H9 (cell line): ENCODE data around the gene CLEC16A. TPM values are rescaled to one million over a fixed set of nuclear protein-coding genes. Genes with fewer than 3 reads are reported as not detected.

Experiments used
- DNase-seq: peaks from one replicate; pipeline ENCODE4 v3.0.0-alpha.2; 2017
- H2AFZ ChIP-seq: one replicate; pipeline ENCODE4 v1.6.1; 2013; ENCODE audit warnings: mild to moderate bottlenecking, low read length, control low read depth, moderate library complexity
- H2AK5ac ChIP-seq: 2 replicates; pipeline ENCODE4 v1.6.1; 2013; ENCODE audit warnings: low read length, control low read depth, mixed read lengths; ENCODE audit not compliant: insufficient read length
- H2BK120ac ChIP-seq: one replicate; pipeline ENCODE4 v1.6.1; 2013; ENCODE audit warnings: low read depth, mild to moderate bottlenecking, low read length, control low read depth, inconsistent platforms; ENCODE audit not compliant: poor library complexity, severe bottlenecking
- H2BK12ac ChIP-seq: 2 replicates; pipeline ENCODE4 v1.6.1; 2013; ENCODE audit warnings: low read length, control low read depth, mixed read lengths, low read depth; ENCODE audit not compliant: insufficient read length
- H2BK15ac ChIP-seq: 2 replicates; pipeline ENCODE4 v1.6.1; 2013; ENCODE audit warnings: low read depth, low read length, control low read depth
- H2BK20ac ChIP-seq: one replicate; pipeline ENCODE4 v1.6.1; 2013; ENCODE audit warnings: low read depth, mild to moderate bottlenecking, low read length, control low read depth, inconsistent platforms; ENCODE audit not compliant: poor library complexity, severe bottlenecking
- H2BK5ac ChIP-seq: 2 replicates; pipeline ENCODE4 v1.6.1; 2013; ENCODE audit warnings: low read length, control low read depth, mixed read lengths; ENCODE audit not compliant: insufficient read length
- H3K14ac ChIP-seq: 2 replicates; pipeline ENCODE4 v1.6.1; 2013; ENCODE audit warnings: low read length, control low read depth; ENCODE audit not compliant: insufficient read depth
- H3K18ac ChIP-seq: 2 replicates; pipeline ENCODE4 v1.6.1; 2013; ENCODE audit warnings: low read depth, mild to moderate bottlenecking, mixed read lengths, low read length, control low read depth; ENCODE audit not compliant: insufficient read length
- H3K23ac ChIP-seq: 2 replicates; pipeline ENCODE4 v1.6.1; 2013; ENCODE audit warnings: low read length, control low read depth, mixed read lengths, low read depth; ENCODE audit not compliant: insufficient read length
- H3K23me2 ChIP-seq: 2 replicates; pipeline ENCODE4 v1.6.1; 2013; ENCODE audit warnings: low read depth, mild to moderate bottlenecking, mixed read lengths, low read length, control low read depth; ENCODE audit not compliant: insufficient read length, poor library complexity, severe bottlenecking
- H3K27ac ChIP-seq: 2 replicates; pipeline ENCODE4 v1.5.1; 2013; ENCODE audit warnings: low read length, control low read depth, mixed read lengths, low read depth; ENCODE audit not compliant: insufficient read length
- H3K27me3 ChIP-seq: 2 replicates; pipeline ENCODE4 v1.6.1; 2013; ENCODE audit warnings: low read length, control low read depth, inconsistent platforms; ENCODE audit not compliant: insufficient read depth
- H3K4ac ChIP-seq: 2 replicates; pipeline ENCODE4 v1.6.1; 2013; ENCODE audit warnings: low read depth, mild to moderate bottlenecking, control low read depth, inconsistent platforms, low read length, moderate library complexity
- H3K4me1 ChIP-seq: 2 replicates; pipeline ENCODE4 v1.6.1; 2013; ENCODE audit warnings: low read length, control low read depth, inconsistent platforms; ENCODE audit not compliant: insufficient read depth
- H3K4me2 ChIP-seq: 2 replicates; pipeline ENCODE4 v1.6.1; 2013; ENCODE audit warnings: low read length, control low read depth, mixed read lengths; ENCODE audit not compliant: insufficient read length, insufficient read depth
- H3K56ac ChIP-seq: 2 replicates; pipeline ENCODE4 v1.6.1; 2013; ENCODE audit warnings: low read depth, mild to moderate bottlenecking, mixed read lengths, low read length, control low read depth; ENCODE audit not compliant: insufficient read length
- H3K79me1 ChIP-seq: 2 replicates; pipeline ENCODE4 v1.6.1; 2013; ENCODE audit warnings: low read depth, mild to moderate bottlenecking, moderate library complexity, low read length, control low read depth, inconsistent platforms; ENCODE audit not compliant: insufficient read depth, poor library complexity, severe bottlenecking
- H3K79me2 ChIP-seq: 2 replicates; pipeline ENCODE4 v1.6.1; 2013; ENCODE audit warnings: low read length, control low read depth, inconsistent platforms; ENCODE audit not compliant: insufficient read depth
- H3K9ac ChIP-seq: 2 replicates; pipeline ENCODE4 v1.6.1; 2013; ENCODE audit warnings: low read length, control low read depth, mixed read lengths; ENCODE audit not compliant: insufficient read length; ENCODE audit errors: extremely low read depth
- H3K9me3 ChIP-seq: one replicate; pipeline ENCODE4 v1.6.1; 2013; ENCODE audit warnings: low read depth, low read length, inconsistent platforms; ENCODE audit not compliant: control insufficient read depth
- H3T11ph ChIP-seq: one replicate; pipeline ENCODE4 v1.6.1; 2013; ENCODE audit warnings: mild to moderate bottlenecking, low read length, control low read depth, inconsistent platforms
- H4K20me1 ChIP-seq: one replicate; pipeline ENCODE4 v1.6.1; 2013; ENCODE audit not compliant: control insufficient read depth, insufficient read length, insufficient read depth
- H4K5ac ChIP-seq: 2 replicates; pipeline ENCODE4 v1.6.1; 2013; ENCODE audit warnings: low read depth, mild to moderate bottlenecking, mixed read lengths, low read length, control low read depth; ENCODE audit not compliant: insufficient read length
- H4K8ac ChIP-seq: replicated peaks from 2 replicates; pipeline ENCODE4 v1.6.1; 2013; ENCODE audit warnings: low read length, control low read depth, mixed read lengths, low read depth; ENCODE audit not compliant: insufficient read length
- H4K91ac ChIP-seq: 2 replicates; pipeline ENCODE4 v1.6.1; 2013; ENCODE audit warnings: low read depth, mild to moderate bottlenecking, moderate library complexity, mixed read lengths, low read length, control low read depth; ENCODE audit not compliant: insufficient read length
- H3K27ac Mint-ChIP-seq, 3 experiments: 2 replicates in 2 of 3; 3 replicates in 1 of 3; pipeline ENCODE4 v1.8.0; 2020 to 2021; ENCODE audit warnings: mixed read lengths in 3 of 3, mild to moderate bottlenecking in 1 of 3, moderate library complexity in 1 of 3
- H3K27me3 Mint-ChIP-seq: 2 replicates; pipeline ENCODE4 v1.8.0; 2021; ENCODE audit warnings: low read depth, mild to moderate bottlenecking, moderate library complexity, mixed read lengths
- H3K36me3 Mint-ChIP-seq, 3 experiments: 2 replicates in 2 of 3; 3 replicates in 1 of 3; pipeline ENCODE4 v1.8.0; 2020 to 2021; ENCODE audit warnings: low read depth in 3 of 3, mixed read lengths in 3 of 3; ENCODE audit not compliant: insufficient read depth in 1 of 3
- H3K4me1 Mint-ChIP-seq, 2 experiments: 2 replicates each; pipeline ENCODE4 v1.8.0; 2020; ENCODE audit warnings: mixed read lengths in 2 of 2
- H3K4me3 Mint-ChIP-seq, 2 experiments: 2 replicates in 1 of 2; 3 replicates in 1 of 2; pipeline ENCODE4 v1.8.0; 2020 to 2021; ENCODE audit warnings: mild to moderate bottlenecking in 2 of 2, mixed read lengths in 2 of 2, moderate library complexity in 1 of 2
- H3K9me3 Mint-ChIP-seq, 2 experiments: 2 replicates in 1 of 2; 3 replicates in 1 of 2; pipeline ENCODE4 v1.8.0; 2020; ENCODE audit warnings: mild to moderate bottlenecking in 2 of 2, mixed read lengths in 2 of 2, moderate library complexity in 1 of 2
- WGBS: extraction: QIAGEN DNeasy Blood & Tissue Kit; methylation state at CpG from one replicate; pipeline ENCODE4 v1.1.7; 2013; ENCODE audit warnings: missing lambda C conversion rate, low lambda C conversion rate, mixed read lengths; ENCODE audit not compliant: insufficient read length; ENCODE audit errors: extremely low coverage; 5-methylcytosine and 5-hydroxymethylcytosine counted together
- total RNA-seq: library from RNA; stranded (reverse); gene quantifications from 2 replicates; pipeline ENCODE4 v1.2.1, GENCODE V29; 2021
- TF ChIP-seq, protein P1 (sequence below): fragments of 200-600 bp; sonication (generic); conservative IDR thresholded peaks from 3 replicates; pipeline ENCODE4 v1.8.0; 2021; ENCODE audit warnings: antibody characterized with exemption, mild to moderate bottlenecking

Gene CLEC16A
- total RNA-seq, 1 experiment from 2014 or later: 15.2 TPM

DNA sequence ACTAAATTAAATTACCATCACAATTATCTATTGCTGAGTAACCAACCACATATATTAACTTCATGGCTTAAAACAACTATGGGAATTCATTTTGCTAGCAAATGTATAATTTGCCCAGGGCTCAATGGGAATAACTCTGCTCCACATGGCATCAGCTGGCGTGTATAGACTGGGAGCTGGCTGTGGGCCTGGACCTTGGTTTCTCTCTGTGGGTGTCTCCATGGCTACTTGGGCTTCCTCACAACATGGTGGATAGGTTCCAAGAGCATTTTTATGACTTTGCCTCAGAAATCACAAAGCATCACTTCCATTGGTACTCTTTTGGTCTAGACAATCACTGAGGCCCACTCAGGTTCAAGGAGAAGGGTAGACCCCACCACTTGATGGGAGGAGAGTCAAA lies 166.8 kb downstream of the CLEC16A start:
- no peak overlapping the region for H3K4me3 Mint-ChIP-seq
- H2BK12ac ChIP-seq: no peak overlapping the region
- H3T11ph ChIP-seq: no peak overlapping the region
- H4K91ac ChIP-seq: no peak overlapping the region
- no peak overlapping the region for H3K4me2 ChIP-seq
- no peaks in the 10 kb centered on the region for H3K27me3 ChIP-seq
- no peak overlapping the region for H3K27ac ChIP-seq
- TF ChIP-seq, protein P1, sequence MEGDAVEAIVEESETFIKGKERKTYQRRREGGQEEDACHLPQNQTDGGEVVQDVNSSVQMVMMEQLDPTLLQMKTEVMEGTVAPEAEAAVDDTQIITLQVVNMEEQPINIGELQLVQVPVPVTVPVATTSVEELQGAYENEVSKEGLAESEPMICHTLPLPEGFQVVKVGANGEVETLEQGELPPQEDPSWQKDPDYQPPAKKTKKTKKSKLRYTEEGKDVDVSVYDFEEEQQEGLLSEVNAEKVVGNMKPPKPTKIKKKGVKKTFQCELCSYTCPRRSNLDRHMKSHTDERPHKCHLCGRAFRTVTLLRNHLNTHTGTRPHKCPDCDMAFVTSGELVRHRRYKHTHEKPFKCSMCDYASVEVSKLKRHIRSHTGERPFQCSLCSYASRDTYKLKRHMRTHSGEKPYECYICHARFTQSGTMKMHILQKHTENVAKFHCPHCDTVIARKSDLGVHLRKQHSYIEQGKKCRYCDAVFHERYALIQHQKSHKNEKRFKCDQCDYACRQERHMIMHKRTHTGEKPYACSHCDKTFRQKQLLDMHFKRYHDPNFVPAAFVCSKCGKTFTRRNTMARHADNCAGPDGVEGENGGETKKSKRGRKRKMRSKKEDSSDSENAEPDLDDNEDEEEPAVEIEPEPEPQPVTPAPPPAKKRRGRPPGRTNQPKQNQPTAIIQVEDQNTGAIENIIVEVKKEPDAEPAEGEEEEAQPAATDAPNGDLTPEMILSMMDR: no peak
- no peak for DNase-seq
- H2BK20ac ChIP-seq: no peak overlapping the region
- H3K4me1 Mint-ChIP-seq: peaks cover 13 to 14% of the 10 kb centered on the region in 2 experiments
- H2BK5ac ChIP-seq: no peak overlapping the region
- no peak overlapping the region for H2BK120ac ChIP-seq
- no peak overlapping the region for H2BK15ac ChIP-seq
- no peak overlapping the region for H3K9ac ChIP-seq
- H3K14ac ChIP-seq: no peak overlapping the region
- no peaks in the 10 kb centered on the region for H4K20me1 ChIP-seq
- no peaks in the 10 kb centered on the region for H3K79me1 ChIP-seq
- no peaks in the 10 kb centered on the region for H3K9me3 Mint-ChIP-seq
- H2AFZ ChIP-seq: no peak overlapping the region
- no peak overlapping the region for H3K18ac ChIP-seq
- no peak overlapping the region for H3K27ac Mint-ChIP-seq
- H3K56ac ChIP-seq: no peak overlapping the region
- H4K5ac ChIP-seq: no peak overlapping the region
- WGBS: no CpG with 5 or more reads among the region's 1 CpG
- no peak overlapping the region for H2AK5ac ChIP-seq
- H3K23ac ChIP-seq: no peak overlapping the region
- no peaks in the 10 kb centered on the region for H3K23me2 ChIP-seq
- no peak overlapping the region for H4K8ac ChIP-seq
- no peak overlapping the region for H3K4ac ChIP-seq
- no peaks in the 10 kb centered on the region for H3K9me3 ChIP-seq
- no peaks in the 10 kb centered on the region; the same call in 1 of the 2 replicates for H3K4me1 ChIP-seq
- no peaks in the 10 kb centered on the region for H3K27me3 Mint-ChIP-seq
- H3K79me2 ChIP-seq: no peaks in the 10 kb centered on the region
- H3K36me3 Mint-ChIP-seq: peaks cover 0 to 6% (median 0%) of the 10 kb centered on the region in 3 experiments; a peak in 1 of 7 replicates
